Activated CD8-positive, alpha-beta T cell treated with anti-CD3 and anti-CD28 coated beads, Interleukin-2, amount 10 ng/mL, durations not matched to agents 7 days and 5 days (primary cell): ENCODE data around the gene DUOX2. TPM values are rescaled to one million over a fixed set of nuclear protein-coding genes. Genes with fewer than 3 reads are reported as not detected.
"Not testable (repeated sequence)": the region's sequence is repeated elsewhere in the genome, so short reads cannot be mapped to it uniquely, and the experiment has no call there.

ENCODE experiments used
- ATAC-seq: fragments of 150-1000 bp; cut with Tn5 transposase; one replicate; pipeline ENCODE4 v1.10.0; 2021; ENCODE audit warnings: moderate library complexity
- CTCF ChIA-PET: fragments of 350-600 bp; sonication (Branson Sonifier 250); formaldehyde crosslinking; loops from one replicate; lab custom pipeline; 2021; ENCODE audit warnings: antibody characterized with exemption; lab: Charles Lee
- POLR2A ChIA-PET: fragments of 350-600 bp; sonication (Branson Sonifier 250); formaldehyde crosslinking; loops from one replicate; lab custom pipeline; 2021; ENCODE audit warnings: antibody characterized with exemption; lab: Charles Lee
- DNase-seq: peaks from one replicate; pipeline ENCODE4 v3.0.0-alpha.2; 2020
- H3K27ac Mint-ChIP-seq: one replicate; pipeline ENCODE4 v1.8.0; 2021; ENCODE audit warnings: mild to moderate bottlenecking, mixed read lengths
- H3K27me3 Mint-ChIP-seq: one replicate; pipeline ENCODE4 v1.8.0; 2021; ENCODE audit warnings: low read depth, mixed read lengths
- H3K36me3 Mint-ChIP-seq: one replicate; pipeline ENCODE4 v1.8.0; 2021; ENCODE audit warnings: low read depth, mixed read lengths
- H3K4me1 Mint-ChIP-seq: one replicate; pipeline ENCODE4 v1.8.0; 2021; ENCODE audit warnings: low read depth, mixed read lengths
- H3K4me3 Mint-ChIP-seq: one replicate; pipeline ENCODE4 v1.8.0; 2021; ENCODE audit warnings: mild to moderate bottlenecking, mixed read lengths
- H3K9me3 Mint-ChIP-seq: one replicate; pipeline ENCODE4 v1.8.0; 2022; ENCODE audit warnings: mixed read lengths; ENCODE audit not compliant: insufficient read depth
- total RNA-seq, 2 experiments: library from RNA; stranded (reverse); gene quantifications; one replicate each; pipeline ENCODE4 v1.2.3, GENCODE V29; 2021

The DUOX2 gene
- total RNA-seq, 2 experiments from 2014 or later, result not detected

DNA sequence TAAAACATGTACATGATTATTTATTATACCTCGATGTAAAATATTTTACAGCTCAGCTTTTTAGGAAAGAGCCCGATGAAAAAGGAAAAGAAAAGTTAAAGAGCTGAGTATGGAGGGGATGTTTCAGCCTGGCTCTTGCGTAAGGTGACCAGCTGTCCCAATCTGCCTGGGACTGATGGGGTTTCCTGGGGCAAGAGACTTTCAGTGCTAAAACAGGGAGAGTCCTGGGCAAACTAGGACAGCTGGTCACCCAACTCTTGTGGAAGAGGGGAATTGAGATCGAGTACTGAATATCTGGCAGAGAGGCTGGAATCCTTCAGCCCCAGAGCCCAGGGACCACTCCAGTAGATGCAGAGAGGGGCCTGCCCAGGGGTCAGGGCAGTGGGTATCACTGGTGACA is 21.0 kb downstream of the DUOX2 start:
- no peak for ATAC-seq
- H3K4me1 Mint-ChIP-seq, result no peaks in the 10 kb centered on the region
- POLR2A ChIA-PET, result no interaction called here
- no peaks in the 10 kb centered on the region for H3K9me3 Mint-ChIP-seq
- DNase-seq, result no peak
- H3K27ac Mint-ChIP-seq, result no peak overlapping the region
- H3K36me3 Mint-ChIP-seq, result no peaks in the 10 kb centered on the region
- H3K4me3 Mint-ChIP-seq, result no peak overlapping the region
- H3K27me3 Mint-ChIP-seq, result peaks cover 19% of the 10 kb centered on the region
- CTCF ChIA-PET, result interaction anchor here (2.1 kb wide), 1 partner anchor 25 kb away, joined by 12 read pairs; no protein-coding TSS in a partner anchor

DNA sequence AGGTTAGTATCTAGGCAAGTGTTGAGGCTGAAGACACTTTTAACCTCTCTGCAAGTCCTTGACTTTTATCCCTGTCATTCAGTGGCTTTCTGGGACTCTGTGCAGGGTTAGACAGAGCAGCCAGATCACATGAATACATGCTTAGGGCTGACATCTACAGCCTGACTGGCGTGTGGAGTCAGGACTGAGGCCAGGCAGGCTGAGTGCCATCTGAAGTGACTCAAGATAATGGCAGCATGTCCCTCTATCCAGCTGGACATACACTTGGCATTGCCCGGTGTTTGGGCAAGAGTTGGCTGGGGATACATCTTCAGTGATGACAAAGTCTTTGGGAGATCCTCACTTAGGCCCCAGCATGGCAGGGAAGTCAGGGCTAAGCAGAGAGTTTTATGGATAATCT is 22.4 kb downstream of the DUOX2 start:
- Mint-ChIP-seq H3K9me3 (no peaks in the 10 kb centered on the region), H3K4me1 (no peaks in the 10 kb centered on the region), H3K27me3 (peaks cover 20% of the 10 kb centered on the region), H3K4me3 (no peak overlapping the region), H3K27ac (no peak overlapping the region), H3K36me3 (no peaks in the 10 kb centered on the region)
- no peak for ATAC-seq
- DNase-seq, result no peak
- CTCF ChIA-PET, result no interaction called here
- POLR2A ChIA-PET, result no interaction called here

DNA sequence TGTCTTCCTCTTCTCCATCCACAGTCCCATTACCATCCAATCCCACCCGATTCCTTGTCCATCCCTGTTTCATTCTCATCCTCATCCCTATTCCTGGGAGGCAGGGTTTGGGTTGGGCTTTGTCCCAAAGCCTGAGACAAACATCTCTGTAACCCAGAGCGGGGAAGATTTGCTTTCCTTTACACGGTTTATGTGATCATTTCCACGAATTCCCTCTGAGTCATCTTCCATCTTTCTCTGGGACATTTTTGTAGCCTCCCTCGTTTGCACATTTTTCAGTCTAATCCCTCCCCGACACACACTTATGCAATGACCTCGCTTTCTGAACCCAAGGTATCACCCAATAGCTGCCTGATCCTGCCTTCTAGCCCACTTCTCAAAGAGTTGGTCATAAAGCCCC is 22.8 kb downstream of the DUOX2 start:
- DNase-seq, result no peak
- Mint-ChIP-seq H3K36me3 (no peaks in the 10 kb centered on the region), H3K9me3 (no peaks in the 10 kb centered on the region), H3K4me1 (no peaks in the 10 kb centered on the region), H3K27ac (no peak overlapping the region), H3K4me3 (no peak overlapping the region), H3K27me3 (peaks cover 20% of the 10 kb centered on the region)
- ChIA-PET CTCF (no interaction called here), POLR2A (no interaction called here)
- no peak for ATAC-seq

DNA sequence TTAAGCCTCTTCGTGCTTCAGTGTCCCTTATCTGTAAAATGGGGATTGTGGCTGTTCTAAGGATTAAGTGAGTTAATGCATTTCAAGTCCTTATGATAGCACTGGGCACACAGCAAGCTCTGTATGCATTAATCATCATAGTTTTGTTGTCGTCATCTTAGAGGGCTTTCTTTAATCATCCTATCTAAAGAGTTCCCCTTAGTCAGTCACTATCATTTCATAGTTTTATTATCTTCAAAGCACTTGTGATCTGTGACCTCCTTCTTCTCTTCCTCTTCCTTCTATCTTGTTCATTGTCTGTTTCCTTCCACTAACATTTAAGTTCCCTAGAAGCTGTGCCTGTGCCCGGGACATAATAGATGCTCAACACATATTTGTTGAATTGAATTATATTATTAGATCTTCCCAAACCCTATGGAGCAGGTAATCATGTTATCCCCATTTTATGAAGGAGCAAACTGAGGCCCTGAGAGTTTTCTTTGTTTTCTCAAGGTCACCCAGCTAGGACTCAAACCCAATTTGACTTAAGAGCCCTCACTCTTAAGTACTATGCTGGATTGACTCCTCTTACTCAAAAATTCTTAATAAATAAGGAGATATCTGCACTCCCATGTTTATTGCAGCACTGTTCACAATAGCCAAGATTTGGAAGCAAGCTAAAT is 24.1 kb downstream of the DUOX2 start:
- Mint-ChIP-seq H3K4me3 (no peak overlapping the region), H3K27me3 (peaks cover 25% of the 10 kb centered on the region), H3K36me3 (no peaks in the 10 kb centered on the region), H3K27ac (no peak overlapping the region), H3K4me1 (no peaks in the 10 kb centered on the region), H3K9me3 (no peaks in the 10 kb centered on the region)
- ATAC-seq, result no peak
- no peak for DNase-seq
- ChIA-PET CTCF (interaction anchor here (0.7 to 1.5 kb wide), 2 partner anchors 28 to 57 kb away, joined by 3 to 5 read pairs; no protein-coding TSS in a partner anchor), POLR2A (no interaction called here)

DNA sequence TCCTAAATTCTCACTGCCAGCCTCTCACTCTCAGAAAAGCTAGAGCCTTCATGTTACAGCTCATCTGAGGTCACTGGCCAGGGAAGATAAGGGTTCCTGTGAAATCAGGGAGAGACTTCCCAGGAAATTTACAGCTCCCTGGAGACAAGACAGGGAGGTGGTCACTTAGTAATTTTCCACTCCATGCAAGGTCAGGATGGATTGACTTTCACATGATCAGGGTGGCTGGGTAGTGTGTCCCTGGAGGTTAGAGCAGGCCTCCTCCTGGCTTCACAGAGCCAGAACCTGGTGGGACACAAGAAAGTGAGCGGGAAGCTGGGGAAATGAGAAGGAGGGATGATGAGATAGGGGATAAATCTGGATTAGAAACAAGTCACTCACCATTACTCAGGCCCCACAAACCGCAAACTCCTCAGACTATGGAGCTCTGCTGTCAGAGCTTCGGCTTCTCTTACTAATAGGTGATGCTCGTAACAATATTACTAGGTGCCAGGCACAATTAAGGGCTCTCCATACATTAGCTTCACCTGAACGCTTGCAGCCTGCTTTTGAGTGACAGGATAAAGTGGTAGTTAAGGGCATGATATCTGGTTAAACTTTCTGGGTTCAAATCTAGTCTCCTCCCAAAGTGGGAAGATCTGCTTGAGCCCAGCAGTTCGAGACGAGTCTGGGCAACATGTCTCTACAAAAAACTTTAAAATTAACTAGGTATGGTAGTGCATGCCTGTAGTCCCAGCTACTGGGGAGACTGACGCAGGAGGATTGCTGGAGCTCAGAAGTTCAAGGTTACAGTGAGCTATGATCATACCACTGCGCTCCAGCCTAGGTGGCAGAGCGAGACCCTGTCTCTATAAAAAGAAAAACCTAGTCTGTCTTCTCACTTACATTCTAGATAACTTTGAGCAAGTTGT is 24.9 kb downstream of the DUOX2 start:
- Mint-ChIP-seq H3K9me3 (no peaks in the 10 kb centered on the region), H3K27ac (no peak overlapping the region), H3K27me3 (peaks cover 28% of the 10 kb centered on the region), H3K4me3 (no peak overlapping the region), H3K4me1 (no peaks in the 10 kb centered on the region), H3K36me3 (no peaks in the 10 kb centered on the region)
- no peak for ATAC-seq
- CTCF ChIA-PET, result interaction anchor here (1.5 kb wide), 1 partner anchor 29 kb away, joined by 5 read pairs; no protein-coding TSS in a partner anchor
- POLR2A ChIA-PET, result no interaction called here
- no peak for DNase-seq

DNA sequence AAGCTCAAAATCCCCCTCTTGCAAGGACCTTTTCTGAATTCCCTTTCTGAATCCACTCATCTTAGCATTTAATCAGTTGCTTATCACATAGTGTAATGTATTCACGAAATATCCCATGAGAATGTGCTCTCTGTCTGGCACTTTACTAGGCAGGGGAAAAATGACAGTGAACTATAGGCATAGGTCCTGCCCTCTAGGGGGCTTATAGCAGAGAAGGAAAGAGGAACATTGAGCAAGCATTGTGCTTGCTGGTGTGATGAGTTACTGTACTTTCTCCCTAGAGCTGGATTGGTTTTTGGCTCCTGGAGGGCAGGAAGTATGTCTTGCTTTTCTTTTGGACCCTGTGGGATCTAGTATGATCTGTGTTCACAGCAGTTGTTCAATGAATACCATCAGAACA is 26.5 kb downstream of the DUOX2 start:
- DNase-seq (no peak), ATAC-seq (no peak)
- Mint-ChIP-seq H3K27me3 (peaks cover 33% of the 10 kb centered on the region), H3K4me3 (no peak overlapping the region), H3K4me1 (no peaks in the 10 kb centered on the region), H3K9me3 (no peaks in the 10 kb centered on the region), H3K36me3 (no peaks in the 10 kb centered on the region), H3K27ac (no peak overlapping the region)
- ChIA-PET POLR2A (no interaction called here), CTCF (interaction anchor here (2.2 kb wide), 1 partner anchor 31 kb away, joined by 8 read pairs; no protein-coding TSS in a partner anchor)

DNA sequence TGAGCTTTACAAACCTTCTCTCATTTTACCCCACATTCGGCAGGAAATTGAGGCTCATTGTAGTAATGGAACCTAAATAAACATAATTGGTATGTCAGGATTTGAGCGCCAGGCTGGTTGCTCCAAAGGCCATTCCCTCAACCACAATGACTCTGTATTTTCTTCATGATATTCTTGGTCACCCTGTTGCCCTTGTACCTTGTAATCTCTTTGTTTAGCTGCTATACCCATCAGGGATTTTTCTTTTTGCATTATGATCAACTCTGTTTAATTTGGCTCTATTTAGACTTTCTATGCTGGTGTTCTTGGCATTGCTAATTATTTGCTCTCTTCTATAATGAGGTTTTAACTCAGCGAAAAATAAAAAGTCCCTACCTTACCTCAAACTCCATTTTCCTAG is 29.8 kb downstream of the DUOX2 start:
- ChIA-PET CTCF (no interaction called here), POLR2A (no interaction called here)
- DNase-seq (no peak), ATAC-seq (no peak)
- Mint-ChIP-seq H3K27me3 (peaks cover 15% of the 10 kb centered on the region), H3K9me3 (no peaks in the 10 kb centered on the region), H3K36me3 (no peaks in the 10 kb centered on the region), H3K27ac (no peak overlapping the region), H3K4me1 (no peaks in the 10 kb centered on the region), H3K4me3 (no peak overlapping the region)

DNA sequence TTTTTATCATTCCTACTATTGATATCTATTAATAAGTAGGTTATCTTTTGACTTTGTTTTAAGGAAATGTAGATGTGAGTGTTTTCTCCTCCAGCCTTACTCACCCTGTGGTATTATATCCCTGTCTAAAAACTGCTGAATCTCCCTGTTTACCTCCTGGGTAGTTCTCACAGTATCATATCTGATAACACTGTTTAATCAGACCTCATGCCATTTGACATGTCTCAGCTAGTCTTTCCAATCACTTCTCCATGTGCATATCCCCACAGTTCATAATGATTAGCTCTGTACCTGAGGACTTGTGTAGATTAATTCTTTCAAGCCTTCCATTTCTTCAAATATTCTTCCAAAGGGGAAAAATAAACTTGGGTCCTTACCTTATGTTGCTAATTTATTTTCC is 30.7 kb downstream of the DUOX2 start:
- ATAC-seq, result no peak
- DNase-seq, result no peak
- CTCF ChIA-PET, result interaction anchor here (0.8 kb wide), 1 partner anchor 47 kb away, joined by 3 read pairs; no protein-coding TSS in a partner anchor
- Mint-ChIP-seq H3K4me1 (no peaks in the 10 kb centered on the region), H3K4me3 (no peak overlapping the region), H3K27ac (no peak overlapping the region), H3K9me3 (no peaks in the 10 kb centered on the region), H3K36me3 (no peaks in the 10 kb centered on the region), H3K27me3 (peaks cover 15% of the 10 kb centered on the region)
- POLR2A ChIA-PET, result no interaction called here

DNA sequence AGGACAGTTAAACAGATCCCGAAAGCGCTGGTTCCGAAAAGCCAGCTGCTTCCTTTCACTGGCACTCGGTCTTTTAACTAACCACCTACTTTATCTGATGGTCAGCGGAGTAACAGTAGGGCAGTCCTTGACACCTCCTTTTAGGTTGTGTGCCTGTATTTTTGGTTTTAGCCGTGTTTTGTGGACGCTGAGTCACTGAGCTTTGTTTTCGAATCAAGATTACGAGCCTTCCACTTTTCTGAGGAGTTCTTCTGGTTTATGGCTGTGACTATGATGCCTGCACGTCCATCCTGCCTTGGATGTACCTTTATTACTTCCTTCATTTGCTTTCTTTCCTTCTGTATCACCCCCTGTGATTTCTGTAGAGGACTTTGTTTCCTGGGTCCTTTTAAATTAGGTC is 31.6 kb downstream of the DUOX2 start:
- H3K4me3 Mint-ChIP-seq, H3K4me1 Mint-ChIP-seq, H3K36me3 Mint-ChIP-seq, DNase-seq, POLR2A ChIA-PET, H3K27ac Mint-ChIP-seq, H3K9me3 Mint-ChIP-seq, ATAC-seq: not testable (repeated sequence)
- CTCF ChIA-PET, result interaction anchor here (0.8 kb wide), 1 partner anchor 46 kb away, joined by 3 read pairs; no protein-coding TSS in a partner anchor
- peaks cover 13% of the 10 kb centered on the region for H3K27me3 Mint-ChIP-seq

DNA sequence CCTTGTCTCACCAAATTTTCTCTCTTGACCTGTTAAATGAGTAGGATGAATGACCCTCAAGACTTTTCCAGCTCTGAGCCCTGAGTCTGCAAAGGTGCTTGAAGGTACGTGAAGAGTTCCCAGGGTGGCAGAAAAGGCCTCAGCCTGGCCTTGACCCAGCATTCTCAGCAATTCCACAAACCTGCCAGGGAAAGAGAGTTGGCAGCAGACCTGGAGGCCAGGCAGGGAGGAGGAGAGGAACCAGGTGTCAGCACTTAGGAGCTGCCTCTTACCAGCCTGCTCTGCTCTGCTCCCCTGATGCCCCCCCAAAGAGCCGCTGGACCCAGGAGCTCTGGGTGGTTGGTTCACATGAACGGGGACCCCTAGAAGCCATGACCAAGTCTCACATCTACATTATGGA is 33.4 kb downstream of the DUOX2 start:
- DNase-seq, H3K27ac Mint-ChIP-seq, H3K4me3 Mint-ChIP-seq, H3K9me3 Mint-ChIP-seq, H3K4me1 Mint-ChIP-seq, H3K36me3 Mint-ChIP-seq, ATAC-seq, POLR2A ChIA-PET: not testable (repeated sequence)
- CTCF ChIA-PET, result interaction anchor here (1.2 kb wide), 1 partner anchor 37 kb away, joined by 4 read pairs; no protein-coding TSS in a partner anchor
- H3K27me3 Mint-ChIP-seq, result peaks cover 13% of the 10 kb centered on the region

DNA sequence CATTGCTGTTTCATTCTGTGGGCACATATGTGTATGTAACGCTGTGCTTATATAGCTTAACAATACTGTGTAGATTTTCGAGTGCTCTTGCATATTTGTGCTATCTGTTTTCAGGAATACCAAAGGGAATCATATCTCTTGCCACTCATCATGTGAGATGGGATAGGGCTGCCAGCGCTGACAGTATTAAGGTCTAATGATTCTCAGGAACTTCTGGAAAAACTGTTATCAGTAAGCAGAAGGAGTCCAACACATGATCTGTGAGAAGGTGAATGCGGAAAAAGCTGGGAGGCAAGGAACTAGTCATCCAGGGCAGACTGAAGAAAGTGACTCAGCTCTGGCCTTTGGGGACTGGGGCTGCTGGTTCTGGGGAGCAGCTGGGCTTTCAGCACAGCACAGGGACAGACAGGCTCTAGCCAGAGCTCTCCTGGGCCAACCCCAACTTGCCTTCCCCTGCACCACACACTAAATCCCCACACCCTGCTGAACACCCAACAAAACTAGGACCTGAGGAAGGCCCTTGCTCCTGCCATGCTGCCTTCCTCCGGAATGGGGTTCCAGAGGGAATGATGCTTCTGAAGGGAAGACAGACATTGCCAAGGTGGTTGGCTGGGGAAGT is 34.2 kb downstream of the DUOX2 start:
- H3K36me3 Mint-ChIP-seq, H3K4me3 Mint-ChIP-seq, H3K4me1 Mint-ChIP-seq, H3K27me3 Mint-ChIP-seq, POLR2A ChIA-PET, CTCF ChIA-PET, ATAC-seq, DNase-seq, H3K27ac Mint-ChIP-seq, H3K9me3 Mint-ChIP-seq: not testable (repeated sequence)
